NOMO-1 treated with DMSO at 0.1 percent for 48 hours (cell line): ENCODE measurements around the gene SUSD1.
"Not testable (repeated sequence)": the region's sequence is repeated elsewhere in the genome, so short reads cannot be mapped to it uniquely, and the experiment has no call there.

Source experiments
- DNase-seq: peaks from one replicate; lab custom pipeline; 2025; ENCODE audit not compliant: unreplicated experiment; lab: John Stamatoyannopoulos, UW

SUSD1 gene

GRCh38 chr9:112174222-112174964 is 704 bp downstream of the SUSD1 start:
- DNase-seq, result peak; percentile 88

- no peak for DNase-seq
These were observed 1.4 kb downstream of the SUSD1 start for GRCh38 chr9:112173489-112174221.

DNA sequence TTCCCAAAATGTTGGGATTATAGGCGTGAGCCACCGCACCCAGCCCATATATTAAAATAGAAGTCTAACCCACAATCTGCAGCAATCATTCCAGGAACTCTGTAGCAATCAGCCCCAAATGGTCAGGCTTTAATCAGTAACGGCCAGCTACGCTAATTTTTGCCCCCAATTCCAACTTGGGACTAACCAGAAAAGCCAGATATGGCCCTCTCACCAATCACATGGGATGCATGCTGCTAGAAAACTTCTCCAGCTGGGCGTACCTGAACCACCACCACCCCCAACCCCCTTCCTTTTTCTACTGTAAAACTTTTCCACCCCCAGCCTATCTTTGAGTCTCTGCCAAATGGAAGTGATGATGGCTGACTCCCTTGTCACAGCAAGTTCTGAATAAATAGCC is 4.1 kb downstream of the SUSD1 start:
- DNase-seq, result no peak

- DNase-seq, result no peak
These were observed 4.9 kb downstream of the SUSD1 start for GRCh38 chr9:112170235-112170634.

DNA sequence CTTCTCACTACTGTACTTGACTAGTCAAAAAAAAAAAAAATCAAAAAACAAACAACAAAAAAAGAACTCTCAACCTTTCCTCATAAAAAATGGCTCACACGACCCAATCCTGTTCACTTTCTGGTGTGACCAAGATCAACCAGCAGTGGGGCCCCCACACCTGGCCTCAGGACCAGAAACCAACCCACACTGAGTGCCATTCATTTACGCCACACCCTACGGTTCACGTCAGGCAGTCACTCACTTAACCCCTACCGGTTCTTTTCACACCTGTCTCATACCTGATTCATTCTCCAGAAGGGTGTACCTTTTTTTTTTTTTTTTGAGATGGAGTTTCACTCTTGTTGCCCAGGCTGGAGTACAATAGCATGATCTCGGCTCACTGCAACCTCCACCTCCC is 5.7 kb downstream of the SUSD1 start:
- no peak for DNase-seq

DNA sequence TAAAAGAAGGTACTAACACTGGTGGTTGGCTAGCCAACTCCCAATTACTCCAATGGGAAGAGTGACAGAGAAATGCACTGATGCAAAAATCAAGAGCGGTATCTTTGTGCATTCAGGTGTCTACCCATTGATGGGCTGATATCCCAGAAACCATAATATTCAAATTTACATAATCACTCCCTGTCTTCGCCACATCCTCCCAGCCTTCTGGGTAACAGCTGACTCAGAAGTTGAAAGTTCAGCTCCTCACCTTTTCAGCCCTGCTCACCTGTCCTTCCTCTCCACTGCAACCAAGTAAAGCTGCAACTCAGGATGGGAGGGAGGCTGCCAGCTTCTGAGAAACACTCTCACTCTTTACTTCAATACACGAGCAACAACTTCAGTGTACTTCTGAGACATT is 6.9 kb downstream of the SUSD1 start:
- DNase-seq, result no peak

DNA sequence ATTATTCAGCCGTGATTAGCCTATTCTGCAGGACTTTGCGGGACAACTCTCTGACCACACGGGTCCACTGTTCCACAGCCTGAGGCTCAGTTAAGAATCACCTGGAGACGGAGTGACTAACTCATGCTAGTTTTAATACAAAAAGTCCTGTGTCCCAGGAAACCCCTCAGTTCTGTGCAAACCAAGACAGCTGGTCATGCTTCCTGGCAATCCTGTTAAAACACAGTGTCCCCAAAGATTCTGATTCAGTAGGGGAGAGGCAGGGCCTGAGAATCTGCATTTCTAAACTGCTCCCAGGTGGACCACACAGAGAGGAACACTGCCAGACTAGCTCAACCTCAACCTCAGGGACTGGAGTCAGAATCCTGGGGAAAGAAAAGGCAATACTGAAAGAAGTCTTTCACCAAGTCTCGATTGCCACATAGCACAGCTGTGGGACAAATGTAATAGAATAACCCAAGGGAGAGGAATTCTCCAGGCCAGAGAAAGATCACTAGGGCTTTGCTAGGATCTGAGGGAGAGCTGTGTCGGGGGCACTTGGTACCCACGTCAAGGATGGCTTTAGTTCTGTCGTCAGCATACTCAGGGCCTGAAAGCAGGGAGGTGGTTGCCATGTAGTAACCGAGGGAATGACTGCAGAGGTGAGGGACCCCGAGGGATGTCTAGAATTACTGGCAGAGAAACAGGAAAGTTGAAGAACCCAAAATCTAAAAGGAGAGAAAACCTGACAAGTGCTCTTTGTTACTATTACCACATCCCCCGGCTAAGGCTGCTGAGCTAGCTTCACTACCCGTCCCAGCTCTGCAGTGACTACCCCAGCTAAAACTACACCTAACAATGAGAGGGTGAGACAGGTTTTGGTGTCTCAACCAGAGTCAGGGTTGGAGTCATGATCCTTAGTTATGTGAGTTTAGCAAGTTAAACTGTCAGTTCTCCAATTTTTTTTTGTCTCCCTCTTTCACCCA is 8.6 kb downstream of the SUSD1 start:
- DNase-seq, result no peak

DNA sequence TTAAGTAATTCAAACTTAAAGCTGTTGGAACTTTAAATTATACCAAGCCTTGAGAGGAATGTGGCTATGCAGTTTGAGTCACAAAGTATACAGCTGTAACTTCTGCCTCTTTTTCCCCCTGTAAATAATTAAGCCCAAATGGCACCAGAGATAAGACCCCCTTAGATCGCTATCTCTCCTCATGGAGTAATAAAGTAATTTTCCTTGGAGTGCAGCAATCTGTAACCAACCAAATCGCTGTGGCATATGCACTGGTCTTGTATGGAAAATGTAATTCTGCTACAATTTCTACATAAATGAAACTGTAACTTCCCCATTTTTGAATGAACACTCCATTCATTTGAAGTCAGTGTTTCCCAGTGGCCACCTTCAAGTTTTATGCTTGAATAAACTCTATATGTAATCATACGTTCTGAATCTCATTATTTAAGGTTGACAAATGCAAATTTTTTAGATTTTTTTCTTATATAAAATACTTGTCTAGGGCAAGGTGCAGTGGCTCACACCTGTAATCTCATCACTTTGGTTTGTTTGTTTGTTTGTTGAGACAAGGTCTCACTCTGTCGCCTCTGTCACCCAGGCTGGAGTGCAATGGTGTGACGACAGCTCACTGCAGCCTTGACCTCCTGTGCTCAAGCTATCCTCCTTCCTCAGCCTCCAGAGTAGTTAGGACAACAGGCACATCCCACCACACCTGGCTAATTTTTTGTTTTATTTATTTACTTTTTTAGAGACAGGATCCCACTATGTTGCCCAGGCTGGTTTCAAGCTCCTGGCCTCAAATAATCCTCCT is 12.3 kb downstream of the SUSD1 start:
- peak; percentile 78 for DNase-seq

DNA sequence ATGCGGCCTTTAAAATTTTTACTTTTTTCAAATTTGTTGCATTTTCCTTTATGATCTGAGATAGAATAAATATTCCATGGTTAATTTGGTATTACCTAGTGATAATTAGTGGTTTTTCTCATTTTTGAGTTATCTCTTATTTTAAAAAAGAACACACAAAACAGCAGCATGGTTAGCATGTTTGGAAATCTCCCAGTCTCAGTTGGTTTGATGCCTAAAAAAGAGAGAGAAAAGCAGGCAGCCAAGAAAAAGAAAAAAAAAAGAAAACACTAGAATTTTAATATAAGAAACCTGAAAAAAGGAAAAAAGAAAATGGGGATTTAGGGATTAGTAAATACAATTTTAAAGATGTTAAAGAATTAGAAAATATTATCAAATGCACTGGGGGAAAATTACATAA is 15.3 kb downstream of the SUSD1 start:
- no peak for DNase-seq

DNA sequence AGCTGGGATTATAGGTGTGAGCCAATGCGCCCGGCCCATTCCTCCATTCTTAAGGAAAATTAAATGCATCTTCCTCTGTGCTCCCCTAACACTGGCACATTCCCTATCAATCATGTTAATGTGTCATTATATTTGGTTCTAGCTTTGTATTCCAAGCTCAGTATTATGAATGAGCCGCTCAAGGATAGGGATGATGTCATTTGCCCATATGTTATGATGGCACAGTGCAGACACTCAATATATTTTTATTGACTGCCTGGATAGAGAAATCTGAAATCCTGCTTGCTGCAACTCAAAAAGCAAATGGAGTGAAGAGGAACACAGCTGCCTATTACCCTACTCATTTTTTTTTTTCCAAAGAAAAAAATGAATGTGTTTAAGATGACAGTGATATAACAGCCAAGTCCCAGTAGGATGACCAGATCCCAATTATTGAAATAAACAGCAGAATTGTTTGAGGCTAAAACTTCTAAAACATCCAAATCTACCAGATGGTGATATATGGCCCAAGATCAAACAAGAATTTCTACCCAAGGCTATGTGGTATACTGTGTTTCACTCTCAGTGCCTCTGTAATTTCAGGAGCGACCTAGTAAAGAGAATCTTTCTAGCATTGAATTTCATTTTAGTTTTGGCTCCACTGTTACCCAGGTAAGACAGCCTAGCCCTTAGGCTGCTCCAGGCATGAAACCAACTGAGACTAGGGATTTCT is 16.3 kb downstream of the SUSD1 start:
- DNase-seq, result no peak

GRCh38 chr9:112157961-112158360 is 17.1 kb downstream of the SUSD1 start:
- DNase-seq, result no peak

- DNase-seq, result no peak
These were observed 18.0 kb downstream of the SUSD1 start for GRCh38 chr9:112157087-112157486.

DNA sequence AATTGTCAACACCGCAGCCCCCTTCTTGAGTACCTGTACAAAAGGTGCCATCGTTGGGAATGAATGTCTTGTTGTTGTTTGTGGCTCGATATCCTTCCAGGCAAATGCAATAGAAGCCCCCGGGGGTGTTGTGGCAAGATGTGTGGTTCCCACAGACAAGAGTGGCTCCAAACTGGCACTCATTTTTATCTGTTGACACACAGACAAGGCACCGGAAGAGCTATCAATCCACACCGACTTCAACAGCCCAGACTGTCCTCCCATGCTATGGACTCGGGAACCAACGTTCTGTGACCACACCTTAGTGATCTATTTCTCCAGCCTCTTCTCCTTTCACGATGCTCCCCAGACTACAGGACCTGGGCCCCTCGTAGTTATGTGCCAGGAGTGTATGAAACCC is 25.9 kb downstream of the SUSD1 start:
- DNase-seq, result no peak

DNA sequence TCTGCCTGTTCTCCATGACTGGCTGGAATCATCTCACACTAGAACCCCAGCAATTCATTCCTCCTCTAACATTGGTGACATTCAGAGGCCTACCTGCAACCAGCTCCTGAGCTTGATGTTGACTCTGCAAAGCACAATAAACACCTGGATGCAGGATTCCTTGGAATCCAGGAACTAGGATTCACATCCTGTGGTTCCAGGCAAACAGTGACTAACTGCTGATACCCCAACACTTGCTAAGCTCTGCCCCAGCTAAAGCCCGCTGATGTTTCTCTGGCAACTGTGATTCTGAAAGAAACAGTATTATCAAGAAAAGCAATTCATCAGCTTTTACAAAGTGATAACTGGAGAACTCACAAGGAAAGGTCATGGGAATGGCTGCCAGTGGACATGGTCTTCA is 29.2 kb downstream of the SUSD1 start:
- no peak for DNase-seq

GRCh38 chr9:112144807-112145206 is 30.3 kb downstream of the SUSD1 start:
- no peak for DNase-seq

GRCh38 chr9:112142420-112142819 is 32.7 kb downstream of the SUSD1 start:
- DNase-seq, result no peak

GRCh38 chr9:112140936-112141335 is 34.2 kb downstream of the SUSD1 start:
- DNase-seq, result no peak

- no peak for DNase-seq
These were observed 38.0 kb downstream of the SUSD1 start for GRCh38 chr9:112137066-112137465.

GRCh38 chr9:112135706-112136105 is 39.4 kb downstream of the SUSD1 start:
- DNase-seq, result no peak

GRCh38 chr9:112133806-112134205 is 41.3 kb downstream of the SUSD1 start:
- DNase-seq, result not testable (repeated sequence)
